ENCODE measurements around the gene SUGCT.
"Not testable (repeated sequence)": the region's sequence is repeated elsewhere in the genome, so short reads cannot be mapped to it uniquely, and the experiment has no call there.

Gene SUGCT

GRCh38 chr7:40595129-40595528 lies 460.3 kb downstream of the SUGCT start:
- FAIRE-seq: no peak

DNA sequence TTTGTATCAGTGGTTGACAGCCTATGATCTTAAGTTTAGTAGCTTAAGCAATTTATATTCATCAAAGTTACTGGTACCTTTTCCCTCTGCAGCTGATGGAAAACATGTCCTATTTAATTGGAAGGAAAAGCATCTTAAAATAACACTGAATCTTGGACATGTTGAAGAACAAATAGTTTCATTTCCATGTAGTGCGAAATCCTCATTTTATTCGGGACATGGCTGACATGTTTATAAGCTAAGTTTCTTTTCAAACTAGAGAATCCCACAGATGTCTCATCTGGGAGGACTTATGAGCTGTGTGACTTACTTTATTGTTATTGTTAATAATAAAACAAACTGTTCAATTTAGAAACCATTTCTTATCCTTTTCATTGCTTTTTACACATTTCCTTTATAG lies 461.0 kb downstream of the SUGCT start:
- FAIRE-seq: no peak

GRCh38 chr7:40597517-40597916 lies 462.7 kb downstream of the SUGCT start:
- no peak for FAIRE-seq

DNA sequence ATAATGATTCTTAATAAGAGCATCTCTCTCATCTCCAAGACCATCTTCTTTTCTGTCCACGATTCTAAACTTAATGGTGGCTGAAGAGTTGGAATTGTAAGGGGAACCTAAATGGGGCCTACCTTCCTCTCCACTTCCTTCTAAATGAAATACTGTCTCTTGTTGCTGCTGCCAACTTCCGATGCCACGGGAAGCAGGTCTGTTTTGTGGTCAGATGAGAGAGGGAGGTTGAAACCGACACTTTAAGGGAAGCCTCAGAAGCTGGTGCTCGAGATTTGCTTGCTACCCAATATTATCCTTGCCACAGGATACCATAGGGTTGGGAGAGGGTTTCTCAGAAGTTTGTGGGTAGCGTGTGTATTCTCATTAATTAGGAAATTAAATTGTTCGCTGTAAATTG lies 464.1 kb downstream of the SUGCT start:
- FAIRE-seq: no peak

GRCh38 chr7:40599836-40600235 lies 465.0 kb downstream of the SUGCT start:
- no peak for FAIRE-seq

- not testable (repeated sequence) for FAIRE-seq
Measured at GRCh38 chr7:40602351-40602750, 467.5 kb downstream of the SUGCT start.

DNA sequence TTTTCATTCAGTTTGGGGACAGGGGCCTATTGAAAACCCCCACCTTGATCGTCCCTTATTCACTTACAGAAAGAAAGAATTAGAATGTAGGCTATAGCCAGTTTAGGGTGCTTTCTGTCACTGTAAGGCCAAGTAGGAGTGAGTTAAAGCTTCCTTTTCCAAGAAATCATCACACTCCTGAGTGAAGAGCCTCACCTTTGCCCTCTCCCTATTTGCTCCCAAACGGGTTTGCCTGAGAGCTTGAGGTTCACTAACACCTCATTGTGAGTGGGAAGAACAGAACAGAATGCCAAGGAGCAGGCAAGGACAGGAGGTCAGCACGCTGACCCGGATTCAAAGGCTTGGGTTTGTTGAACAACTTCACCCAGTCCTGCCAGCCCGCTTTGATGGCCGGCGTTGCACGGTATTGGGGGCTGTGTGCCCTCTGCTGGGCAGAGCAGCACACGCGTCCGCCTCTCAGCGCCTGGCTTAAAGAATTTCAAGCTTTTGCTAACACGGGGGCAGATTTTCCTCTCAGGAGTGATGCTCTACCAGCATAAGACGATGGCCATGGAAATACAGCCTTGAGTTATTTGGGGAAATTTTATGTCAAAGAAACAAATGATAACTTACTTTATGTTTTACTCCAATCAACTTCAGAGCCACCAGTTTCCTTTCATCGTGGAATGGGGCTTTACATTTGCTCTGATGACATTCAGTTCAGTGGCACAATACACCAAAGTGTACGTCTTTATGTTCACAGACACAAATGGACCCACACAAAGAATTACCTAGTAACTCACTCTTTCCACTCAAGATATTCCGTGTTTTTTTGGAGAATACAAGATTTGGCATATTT lies 470.0 kb downstream of the SUGCT start:
- no peak for FAIRE-seq

DNA sequence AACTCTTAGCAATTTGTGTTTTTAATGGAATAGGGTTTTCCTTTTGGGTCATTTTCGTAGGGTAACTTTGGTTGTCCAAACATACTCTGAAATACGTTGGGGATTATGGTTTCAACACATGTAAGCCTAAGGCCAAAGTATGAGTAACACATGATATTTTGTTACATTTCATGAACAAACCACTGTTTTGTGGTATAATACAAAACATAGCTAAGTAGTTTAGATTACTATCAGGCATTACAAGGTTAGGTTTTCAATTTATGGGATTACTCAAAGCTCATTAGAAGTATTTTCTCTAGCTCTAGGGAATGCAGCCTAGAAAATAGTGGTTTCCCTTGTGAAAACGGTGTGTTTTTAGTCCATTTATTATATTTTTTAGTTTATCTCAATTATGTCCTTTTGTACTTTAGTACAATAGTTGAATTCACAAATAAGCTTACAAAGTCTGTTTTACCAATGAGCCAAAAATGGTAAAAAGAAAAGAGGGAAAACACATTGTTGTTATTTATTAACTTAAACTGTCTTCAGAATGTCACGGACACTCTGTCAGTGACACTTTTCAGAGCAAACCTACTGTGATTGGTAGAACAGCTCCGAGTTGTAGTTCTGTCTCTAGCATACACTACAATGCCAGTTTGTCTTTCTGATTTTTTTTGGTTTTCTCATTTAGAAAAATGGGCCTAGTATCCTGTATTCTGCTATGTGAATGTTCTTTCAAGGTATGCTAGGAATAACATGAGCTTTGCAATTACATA lies 473.7 kb downstream of the SUGCT start:
- FAIRE-seq: no peak

- no peak for FAIRE-seq
Measured at GRCh38 chr7:40610461-40610860, 475.7 kb downstream of the SUGCT start.

DNA sequence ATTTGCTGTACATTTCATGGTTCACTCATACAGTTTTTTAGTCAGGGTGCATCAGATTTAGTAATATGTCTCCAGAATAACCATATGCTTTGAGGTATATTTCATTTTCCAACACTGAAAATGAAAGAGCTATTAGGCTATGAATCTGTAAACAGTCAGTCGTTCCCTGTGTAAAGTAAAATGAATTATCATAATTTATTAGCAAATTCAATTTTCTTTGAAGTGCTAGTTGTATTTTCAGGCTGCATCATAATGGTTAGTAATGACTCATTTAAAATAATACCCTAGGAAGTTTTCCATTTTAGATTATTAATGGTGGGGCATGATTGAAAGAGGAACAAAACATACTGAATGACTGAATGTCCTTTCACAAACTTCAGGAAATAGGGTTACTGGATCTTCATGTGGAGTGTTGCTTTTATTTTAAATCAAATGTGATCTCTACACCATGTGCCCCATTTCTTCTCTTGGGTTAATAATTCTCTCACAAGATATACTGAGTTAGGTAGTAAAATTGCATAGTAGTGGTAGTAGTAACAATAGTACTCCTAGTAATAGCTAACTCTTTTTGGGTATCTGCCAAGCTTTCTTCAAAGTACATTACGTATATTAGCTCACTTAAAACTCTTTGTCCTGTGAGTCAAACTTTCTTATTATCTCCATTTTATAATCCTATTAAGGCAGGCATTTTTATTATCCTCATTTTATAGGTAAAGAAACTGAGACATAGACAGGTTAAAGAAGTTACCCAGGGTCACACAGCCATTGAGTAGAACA lies 476.5 kb downstream of the SUGCT start:
- FAIRE-seq: no peak

- FAIRE-seq: no peak
Measured at GRCh38 chr7:40612298-40612697, 477.5 kb downstream of the SUGCT start.

DNA sequence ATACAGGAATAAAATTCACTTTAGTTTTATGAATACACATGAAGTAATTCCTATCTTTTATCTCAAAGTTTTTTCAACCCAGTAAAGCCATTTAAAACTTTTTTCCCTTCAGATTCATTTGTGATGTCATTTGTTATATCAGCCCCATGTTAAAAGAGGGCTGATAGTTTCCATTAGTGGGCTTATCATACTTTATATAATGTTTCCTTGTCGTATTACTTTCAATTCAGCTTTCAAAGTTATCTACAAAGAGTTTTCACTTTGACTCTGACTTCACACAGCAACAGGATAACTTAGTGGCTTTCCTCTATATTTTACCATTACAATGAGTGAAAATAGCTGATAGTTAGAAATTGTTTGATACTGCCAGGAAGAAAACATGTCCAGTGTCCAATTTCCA lies 484.8 kb downstream of the SUGCT start:
- no peak for FAIRE-seq

DNA sequence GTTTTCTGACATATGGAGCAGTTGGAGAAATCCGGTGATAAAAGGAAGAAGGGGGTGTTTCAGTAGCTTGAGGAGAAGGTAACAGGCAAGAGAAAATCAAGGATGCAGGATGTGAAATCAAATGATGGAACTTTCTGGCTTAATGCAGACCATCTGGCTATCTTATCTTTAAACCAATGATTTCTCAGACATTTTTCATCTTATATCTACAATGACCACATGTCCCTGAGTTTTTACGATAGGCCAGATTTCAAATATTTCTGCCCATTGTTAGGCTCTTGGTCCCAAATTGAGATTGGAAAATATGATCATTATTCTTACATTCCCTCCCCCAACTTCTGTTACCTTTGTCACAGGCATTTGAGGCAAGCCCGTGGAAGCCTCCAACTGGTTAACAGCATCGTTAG lies 486.8 kb downstream of the SUGCT start:
- no peak for FAIRE-seq

GRCh38 chr7:40622941-40623501 lies 488.2 kb downstream of the SUGCT start:
- no peak for FAIRE-seq

- no peak for FAIRE-seq
Measured at GRCh38 chr7:40623863-40624262, 489.1 kb downstream of the SUGCT start.

GRCh38 chr7:40627361-40627760 lies 492.6 kb downstream of the SUGCT start:
- FAIRE-seq: not testable (repeated sequence)

DNA sequence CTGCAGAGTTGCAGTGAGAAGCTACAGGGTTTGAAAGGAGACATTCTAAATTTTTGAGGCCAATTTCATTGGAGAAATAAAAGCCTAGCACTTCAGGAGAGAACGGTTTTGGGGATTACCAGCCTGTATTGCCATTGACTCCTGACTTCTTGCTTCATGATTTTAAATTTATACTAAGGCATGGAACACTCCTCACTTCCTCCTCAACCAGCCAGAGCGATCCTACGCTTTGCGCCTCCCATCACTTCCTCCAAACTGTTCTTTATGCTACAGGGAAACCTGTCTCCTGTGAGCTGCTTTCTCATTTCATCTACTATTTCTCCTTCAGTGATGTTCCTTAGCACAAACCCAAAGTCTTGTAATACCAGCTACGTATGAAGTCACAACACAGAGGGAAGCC lies 495.1 kb downstream of the SUGCT start:
- FAIRE-seq: no peak

DNA sequence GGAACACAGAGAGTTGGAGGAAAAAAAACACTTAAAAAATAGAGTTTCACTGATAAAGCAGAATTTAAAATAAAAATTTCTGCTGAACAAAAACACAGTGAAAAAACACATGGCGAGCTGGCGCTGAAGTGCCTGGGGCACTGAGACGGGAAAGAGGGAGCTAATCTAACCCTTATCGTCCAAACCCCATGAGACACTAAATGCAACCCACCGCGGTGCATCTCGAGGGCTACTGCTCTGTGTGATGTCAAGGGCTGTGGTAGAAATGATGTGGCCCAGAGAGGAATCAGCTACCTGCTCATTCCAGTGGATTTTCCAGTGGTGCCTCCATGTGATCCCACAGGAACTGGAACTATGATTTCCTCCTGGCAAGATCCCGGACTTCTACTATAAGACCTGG lies 499.3 kb downstream of the SUGCT start:
- no peak for FAIRE-seq

- FAIRE-seq: no peak
Measured at GRCh38 chr7:40638545-40639320, 503.9 kb downstream of the SUGCT start.

- FAIRE-seq: no peak
Measured at GRCh38 chr7:40640566-40640965, 505.8 kb downstream of the SUGCT start.

- no peak for FAIRE-seq
Measured at GRCh38 chr7:40641701-40642100, 506.9 kb downstream of the SUGCT start.

GRCh38 chr7:40643664-40644063 lies 508.9 kb downstream of the SUGCT start:
- FAIRE-seq: no peak
